IPS-15b (cell line): ENCODE results near the gene ARHGAP42.

ENCODE experiments used
- H3K27me3 ChIP-seq: one replicate; pipeline ENCODE4 v1.6.1; 2013; ENCODE audit warnings: low read length; ENCODE audit not compliant: control insufficient read depth, insufficient read depth
- H3K36me3 ChIP-seq: one replicate; pipeline ENCODE4 v1.6.1; 2013; ENCODE audit warnings: low read length; ENCODE audit not compliant: control insufficient read depth, insufficient read depth
- H3K4me1 ChIP-seq: one replicate; pipeline ENCODE4 v1.6.1; 2013; ENCODE audit warnings: mild to moderate bottlenecking, low read length; ENCODE audit not compliant: control insufficient read depth, insufficient read depth
- H3K4me3 ChIP-seq: one replicate; pipeline ENCODE4 v1.5.1; 2013; ENCODE audit warnings: low read depth, low read length
- H3K9ac ChIP-seq: one replicate; pipeline ENCODE4 v1.6.1; 2013; ENCODE audit warnings: low read depth, mild to moderate bottlenecking, low read length
- H3K9me3 ChIP-seq: one replicate; pipeline ENCODE4 v1.6.1; 2013; ENCODE audit warnings: mild to moderate bottlenecking, low read length; ENCODE audit not compliant: control insufficient read depth, insufficient read depth

The ARHGAP42 gene

DNA sequence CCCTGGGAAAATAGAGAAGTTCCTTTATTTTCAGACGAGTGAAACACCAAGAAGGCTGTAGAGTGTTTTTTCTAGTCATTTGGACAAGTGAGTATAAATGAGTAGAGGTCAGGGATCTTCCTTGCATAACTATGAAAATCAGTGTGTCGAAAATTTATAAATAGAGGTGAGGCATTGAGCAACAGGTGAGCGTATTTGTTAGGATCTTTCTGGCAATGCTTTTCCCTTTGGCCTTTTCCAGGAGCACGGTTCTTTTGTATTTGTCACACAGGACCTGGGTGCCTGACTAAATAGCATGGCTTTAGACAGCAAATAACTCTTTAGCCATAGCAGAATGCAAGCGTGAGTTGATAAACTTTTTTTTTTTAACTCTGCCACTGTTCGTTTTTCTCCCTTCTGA is 19.6 kb upstream of the ARHGAP42 start:
- Histone ChIP-seq H3K4me1 (peaks cover 6% of the 10 kb centered on the region), H3K4me3 (no peak overlapping the region), H3K9ac (no peak overlapping the region), H3K9me3 (no peaks in the 10 kb centered on the region), H3K27me3 (no peaks in the 10 kb centered on the region), H3K36me3 (no peaks in the 10 kb centered on the region)

DNA sequence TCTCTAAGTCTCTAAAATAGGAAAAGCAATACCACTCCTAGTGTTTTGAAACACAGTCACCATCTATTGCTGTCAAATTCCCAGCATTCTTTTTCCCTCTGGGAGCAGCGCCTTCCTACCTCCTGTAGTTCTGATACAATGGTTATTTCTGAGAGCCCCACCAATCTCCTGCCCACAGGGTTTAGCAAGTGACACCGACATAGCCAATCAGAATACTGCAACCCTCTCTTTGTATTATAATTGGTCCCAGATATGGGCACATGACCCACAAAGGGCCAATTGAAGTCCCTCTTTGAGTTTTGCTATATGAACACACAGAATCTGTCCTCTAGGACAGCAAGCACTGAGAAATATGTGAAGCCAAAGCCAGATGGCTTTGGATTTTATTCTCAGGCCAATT is 16.9 kb upstream of the ARHGAP42 start:
- Histone ChIP-seq H3K4me3 (no peak overlapping the region), H3K9ac (no peak overlapping the region), H3K9me3 (no peaks in the 10 kb centered on the region), H3K4me1 (no peaks in the 10 kb centered on the region), H3K27me3 (no peaks in the 10 kb centered on the region), H3K36me3 (no peaks in the 10 kb centered on the region)

DNA sequence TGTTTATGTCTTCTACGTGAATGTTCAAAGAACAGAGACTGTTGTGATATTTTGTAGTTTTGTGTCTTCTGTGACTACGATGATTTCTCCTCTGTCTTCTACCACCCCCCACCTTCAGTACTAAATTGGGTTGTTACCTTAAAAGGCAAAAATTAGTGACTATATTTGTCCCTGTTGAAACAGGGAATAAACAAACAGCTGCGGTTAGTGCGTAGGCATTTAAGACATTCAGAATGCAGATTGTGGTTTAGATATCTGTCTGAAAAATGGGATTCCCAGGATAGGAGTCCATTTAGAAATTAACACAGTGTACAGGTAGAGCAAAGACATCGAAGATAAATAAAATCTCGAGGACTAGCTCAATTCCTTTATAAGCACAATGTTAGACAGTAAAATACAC is 15.6 kb upstream of the ARHGAP42 start:
- Histone ChIP-seq H3K4me3 (no peak overlapping the region), H3K36me3 (no peaks in the 10 kb centered on the region), H3K9ac (no peak overlapping the region), H3K4me1 (no peaks in the 10 kb centered on the region), H3K27me3 (no peaks in the 10 kb centered on the region), H3K9me3 (no peaks in the 10 kb centered on the region)

DNA sequence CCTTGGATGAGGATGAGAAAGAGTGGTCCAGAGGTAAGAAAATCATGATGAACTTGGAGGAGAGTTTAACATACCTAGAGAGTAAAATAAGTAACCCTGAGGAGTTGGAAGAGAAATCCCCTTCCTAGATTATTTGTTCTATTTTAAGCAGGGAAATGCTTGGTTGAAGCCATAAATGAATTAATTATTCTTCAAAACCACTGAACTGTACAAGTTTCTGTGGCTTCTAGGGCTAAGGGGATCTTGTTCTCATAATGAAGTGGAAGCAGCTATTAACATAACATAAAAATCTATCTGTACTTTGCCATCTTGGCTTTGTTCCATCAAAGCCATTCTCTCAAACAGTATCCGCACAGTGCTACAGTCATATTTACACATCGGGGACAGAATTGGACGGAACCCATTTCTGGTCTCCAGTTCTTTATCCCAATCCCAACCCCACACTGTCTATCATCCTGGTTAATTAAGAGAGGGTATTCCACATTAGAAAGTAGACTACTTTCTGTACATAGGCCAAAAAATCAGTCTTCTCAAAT is 14.5 kb upstream of the ARHGAP42 start:
- Histone ChIP-seq H3K9ac (no peak overlapping the region), H3K9me3 (no peaks in the 10 kb centered on the region)

DNA sequence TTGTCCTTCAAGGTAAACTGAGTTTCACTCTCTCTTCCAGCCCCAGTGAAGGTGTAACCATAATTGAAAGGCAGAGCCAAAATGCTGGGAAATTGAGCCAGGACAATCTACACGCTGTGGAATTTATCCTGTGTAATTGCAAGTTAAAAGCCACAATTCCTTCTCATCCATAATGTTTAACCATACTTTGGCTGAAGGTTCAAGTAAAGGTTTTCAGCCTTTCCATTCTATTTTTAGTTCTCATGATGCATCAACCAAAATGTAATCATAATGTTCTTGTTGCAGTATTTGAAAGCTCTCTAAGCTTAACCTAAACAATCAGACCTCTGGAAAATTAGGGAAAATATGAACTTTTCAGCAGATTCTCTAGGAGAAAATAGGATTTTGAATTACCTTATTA is 14.0 kb upstream of the ARHGAP42 start:
- Histone ChIP-seq H3K36me3 (no peaks in the 10 kb centered on the region), H3K27me3 (no peaks in the 10 kb centered on the region), H3K4me3 (no peak overlapping the region), H3K9ac (no peak overlapping the region), H3K9me3 (no peaks in the 10 kb centered on the region), H3K4me1 (peaks cover 8% of the 10 kb centered on the region)

More for the DNA sequence above, 14.5 kb upstream of the ARHGAP42 start:
- Histone ChIP-seq H3K27me3 (no peaks in the 10 kb centered on the region), H3K36me3 (no peaks in the 10 kb centered on the region), H3K4me1 (peaks cover 3% of the 10 kb centered on the region), H3K4me3 (no peak overlapping the region)

DNA sequence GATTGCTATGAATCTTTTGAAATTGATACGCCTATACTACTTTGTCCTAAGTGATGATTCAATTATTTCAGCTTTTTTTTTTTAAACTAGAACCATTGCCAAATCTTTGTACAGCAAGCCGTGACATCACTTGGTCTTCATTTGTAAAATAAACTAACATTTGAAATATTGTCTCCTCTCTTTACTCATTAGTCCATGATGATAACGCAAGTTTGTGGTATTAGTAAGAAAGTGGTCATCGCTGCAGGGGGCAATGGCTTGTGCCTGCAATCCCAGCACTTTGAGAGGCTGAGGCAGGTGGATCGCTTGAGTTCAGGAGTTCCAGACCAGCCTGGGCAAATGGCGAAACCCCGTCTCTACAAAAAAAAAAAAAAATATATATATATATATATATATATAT is 12.9 kb upstream of the ARHGAP42 start:
- Histone ChIP-seq H3K9me3 (no peaks in the 10 kb centered on the region), H3K4me1 (peaks cover 8% of the 10 kb centered on the region), H3K9ac (no peak overlapping the region), H3K27me3 (no peaks in the 10 kb centered on the region), H3K36me3 (no peaks in the 10 kb centered on the region), H3K4me3 (no peak overlapping the region)

DNA sequence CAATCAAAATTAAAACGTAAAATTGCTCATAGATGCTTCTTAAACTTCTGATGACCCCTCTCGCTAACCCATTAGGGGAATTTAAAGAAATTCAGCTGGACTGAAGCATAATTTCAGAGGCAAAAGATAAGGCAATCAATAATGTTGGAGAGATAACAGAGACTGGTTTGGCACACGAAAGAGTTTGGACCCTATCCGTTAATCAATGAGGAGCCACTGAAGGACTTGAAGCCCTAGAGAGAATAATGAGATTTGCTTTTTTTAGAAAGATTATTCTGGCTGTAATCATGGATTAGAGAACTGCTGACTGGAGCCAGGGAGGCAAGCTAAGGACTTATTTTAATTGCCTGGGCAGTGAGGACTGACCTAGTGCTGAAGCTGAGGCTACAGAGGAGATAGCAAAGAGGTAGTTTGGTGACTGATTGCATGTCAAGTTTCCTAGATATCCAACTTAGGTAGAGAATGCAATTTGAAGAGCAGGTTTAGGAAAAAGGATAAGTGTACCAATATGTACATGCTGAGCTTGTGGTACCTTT is 11.9 kb upstream of the ARHGAP42 start:
- Histone ChIP-seq H3K4me1 (peaks cover 8% of the 10 kb centered on the region), H3K4me3 (no peak overlapping the region), H3K27me3 (no peaks in the 10 kb centered on the region), H3K36me3 (no peaks in the 10 kb centered on the region), H3K9me3 (no peaks in the 10 kb centered on the region), H3K9ac (no peak overlapping the region)

DNA sequence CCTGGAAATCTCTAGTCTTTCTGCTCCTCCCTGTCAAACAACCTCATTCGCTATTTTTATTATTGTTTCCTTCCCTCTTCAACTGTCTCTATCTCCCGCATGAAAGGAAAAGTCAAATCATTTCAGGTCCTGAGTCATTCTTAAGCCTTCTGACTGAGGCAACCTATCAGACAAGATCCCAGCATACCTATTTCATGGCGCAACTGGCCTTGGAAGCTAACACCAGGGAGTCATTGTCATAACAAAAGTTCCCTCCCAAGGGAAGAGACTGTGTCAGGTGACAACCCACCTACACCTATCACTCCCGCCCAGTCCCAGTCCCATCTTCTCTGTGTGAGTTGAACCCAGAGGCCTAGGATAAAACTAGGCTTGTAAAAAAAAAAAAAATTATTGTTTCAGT is 10.2 kb upstream of the ARHGAP42 start:
- no peaks in the 10 kb centered on the region for H3K9me3 ChIP-seq
- H3K36me3 ChIP-seq: no peaks in the 10 kb centered on the region
- no peak overlapping the region for H3K9ac ChIP-seq
- H3K27me3 ChIP-seq: no peaks in the 10 kb centered on the region
- H3K4me1 ChIP-seq: peaks cover 8% of the 10 kb centered on the region
- no peak overlapping the region for H3K4me3 ChIP-seq

DNA sequence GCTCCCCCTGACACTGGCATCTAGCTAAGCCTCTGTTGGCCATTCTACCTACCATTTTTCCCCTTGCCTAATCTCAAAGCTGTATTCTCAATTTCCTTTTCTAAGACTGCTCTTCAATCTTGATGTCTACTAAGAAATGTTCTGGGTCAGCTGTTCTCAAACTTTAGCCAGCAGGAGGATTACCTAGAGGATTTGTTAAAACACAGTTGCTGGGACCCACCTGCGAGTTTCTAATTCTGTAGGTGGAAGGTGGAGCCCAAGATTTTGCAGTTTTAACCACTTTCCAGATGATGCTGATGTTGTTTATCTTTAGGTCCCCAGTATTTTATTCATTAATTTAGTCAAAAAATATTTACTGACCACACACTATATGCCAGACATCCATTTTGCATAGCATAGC is 9.3 kb upstream of the ARHGAP42 start:
- no peak overlapping the region for H3K9ac ChIP-seq
- H3K4me1 ChIP-seq: peaks cover 8% of the 10 kb centered on the region
- H3K9me3 ChIP-seq: no peaks in the 10 kb centered on the region
- no peaks in the 10 kb centered on the region for H3K27me3 ChIP-seq
- H3K4me3 ChIP-seq: no peak overlapping the region
- H3K36me3 ChIP-seq: no peaks in the 10 kb centered on the region

DNA sequence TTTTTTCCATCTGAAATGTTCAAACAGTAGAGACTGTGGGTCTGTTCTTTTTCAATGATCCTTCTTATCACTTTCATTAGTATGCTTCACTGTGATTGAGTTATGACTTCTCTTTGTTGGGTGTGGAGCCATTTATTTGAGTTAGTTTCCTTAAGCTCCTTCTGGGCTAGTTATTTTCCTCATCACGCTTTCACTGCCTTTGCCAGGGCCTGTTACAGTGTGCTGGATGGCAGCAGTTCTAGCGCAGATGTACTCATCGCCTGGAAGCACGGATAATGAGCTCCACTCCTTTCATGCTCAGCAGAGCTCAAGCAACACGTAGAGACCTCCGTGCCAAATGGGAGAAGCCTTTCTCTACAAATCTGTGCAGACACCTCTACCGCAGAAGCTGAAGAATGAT is 7.0 kb upstream of the ARHGAP42 start:
- no peaks in the 10 kb centered on the region for H3K27me3 ChIP-seq
- H3K9me3 ChIP-seq: no peaks in the 10 kb centered on the region
- no peaks in the 10 kb centered on the region for H3K36me3 ChIP-seq
- peaks cover 13% of the 10 kb centered on the region for H3K4me1 ChIP-seq
- no peak overlapping the region for H3K4me3 ChIP-seq
- H3K9ac ChIP-seq: no peak overlapping the region

DNA sequence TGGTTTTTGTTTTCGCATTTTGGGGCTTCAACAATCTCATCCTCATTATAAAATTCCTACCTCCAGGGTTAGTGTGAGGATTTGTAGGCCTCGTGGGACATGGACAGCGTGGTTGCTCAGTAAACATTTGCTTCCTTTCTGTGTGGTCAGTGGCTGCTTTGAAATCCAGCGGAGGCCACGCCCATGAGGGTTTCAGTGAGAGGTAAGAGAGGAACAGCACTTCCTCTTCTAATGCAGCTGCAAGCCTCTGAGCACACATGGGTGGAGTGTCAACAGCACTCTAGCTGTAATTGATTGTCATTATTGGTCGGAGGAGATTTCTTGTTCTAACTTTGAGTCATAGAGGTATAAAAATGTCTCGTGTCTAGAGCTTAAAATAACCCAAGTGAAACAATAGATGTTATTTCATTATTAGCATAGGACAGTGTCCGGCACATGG is 6.0 kb upstream of the ARHGAP42 start:
- no peak overlapping the region for H3K9ac ChIP-seq
- H3K9me3 ChIP-seq: no peaks in the 10 kb centered on the region
- no peaks in the 10 kb centered on the region for H3K36me3 ChIP-seq
- no peak overlapping the region for H3K4me3 ChIP-seq
- H3K4me1 ChIP-seq: peaks cover 14% of the 10 kb centered on the region
- H3K27me3 ChIP-seq: no peaks in the 10 kb centered on the region

DNA sequence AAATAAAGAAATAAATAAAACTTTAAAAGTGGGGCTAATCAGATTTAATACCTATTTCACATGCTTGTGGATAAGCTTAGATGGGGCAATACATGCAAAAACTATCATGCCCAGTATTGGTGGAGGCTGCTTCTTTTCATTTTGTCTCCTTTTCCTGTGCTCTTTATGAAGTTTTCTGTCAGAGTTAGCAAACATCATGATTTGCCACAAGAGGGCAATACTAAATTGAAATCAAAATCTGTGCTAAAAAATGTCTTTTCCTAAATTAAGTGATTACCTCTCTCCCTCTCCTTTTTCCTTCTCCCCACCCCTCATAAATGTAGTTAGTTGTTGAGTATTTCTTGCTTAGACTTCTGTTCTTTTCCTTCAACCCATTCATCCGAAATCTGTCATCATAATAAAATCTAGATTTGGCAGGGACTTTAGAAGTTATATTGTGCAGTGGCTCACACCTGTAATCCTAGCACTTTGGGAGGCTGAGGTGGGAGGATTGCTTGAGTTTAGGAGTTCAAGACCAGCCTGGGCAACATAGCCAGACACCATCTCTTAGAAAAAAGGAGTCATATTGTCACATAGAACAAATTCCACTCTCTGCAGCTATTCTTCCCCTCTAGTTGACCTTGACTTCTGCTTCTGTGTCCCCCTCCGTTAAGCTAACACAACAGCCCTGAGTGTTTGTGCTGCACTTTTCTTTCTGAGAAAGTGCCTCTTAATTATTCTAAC is 4.7 kb upstream of the ARHGAP42 start:
- H3K4me1 ChIP-seq: peaks cover 16% of the 10 kb centered on the region
- H3K27me3 ChIP-seq: no peaks in the 10 kb centered on the region
- no peak overlapping the region for H3K9ac ChIP-seq
- H3K4me3 ChIP-seq: no peak overlapping the region
- no peaks in the 10 kb centered on the region for H3K36me3 ChIP-seq
- no peaks in the 10 kb centered on the region for H3K9me3 ChIP-seq
